DMS153 (cell line): ENCODE results near the gene CENPF.
A peak's percentile ranks its signal among the peaks of the same experiment; 100 is the strongest.
"Not testable (repeated sequence)": the region's sequence is repeated elsewhere in the genome, so short reads cannot be mapped to it uniquely, and the experiment has no call there.

Experiments used
- DNase-seq: peaks from one replicate; lab custom pipeline; 2025; lab: John Stamatoyannopoulos, UW

The CENPF gene

DNA sequence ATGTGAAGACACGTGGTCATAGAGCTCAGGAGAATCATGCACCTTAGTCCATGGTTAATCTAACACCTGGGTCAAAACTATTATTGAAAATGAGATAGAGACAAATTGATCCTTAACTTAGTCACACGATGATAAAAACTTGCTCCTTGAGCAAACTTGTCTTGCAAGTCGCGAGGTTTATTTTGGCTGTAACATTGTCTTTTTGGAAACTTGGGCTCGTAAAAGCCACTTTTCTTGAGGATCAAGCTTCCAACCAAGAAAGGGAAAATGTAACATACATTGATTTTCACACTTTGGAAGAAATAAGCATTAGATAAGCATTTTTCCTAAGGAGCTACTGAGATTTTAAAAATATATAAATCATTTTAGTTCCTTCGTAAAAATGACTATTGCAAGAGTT is 19.9 kb upstream of the CENPF start:
- no peak for DNase-seq

DNA sequence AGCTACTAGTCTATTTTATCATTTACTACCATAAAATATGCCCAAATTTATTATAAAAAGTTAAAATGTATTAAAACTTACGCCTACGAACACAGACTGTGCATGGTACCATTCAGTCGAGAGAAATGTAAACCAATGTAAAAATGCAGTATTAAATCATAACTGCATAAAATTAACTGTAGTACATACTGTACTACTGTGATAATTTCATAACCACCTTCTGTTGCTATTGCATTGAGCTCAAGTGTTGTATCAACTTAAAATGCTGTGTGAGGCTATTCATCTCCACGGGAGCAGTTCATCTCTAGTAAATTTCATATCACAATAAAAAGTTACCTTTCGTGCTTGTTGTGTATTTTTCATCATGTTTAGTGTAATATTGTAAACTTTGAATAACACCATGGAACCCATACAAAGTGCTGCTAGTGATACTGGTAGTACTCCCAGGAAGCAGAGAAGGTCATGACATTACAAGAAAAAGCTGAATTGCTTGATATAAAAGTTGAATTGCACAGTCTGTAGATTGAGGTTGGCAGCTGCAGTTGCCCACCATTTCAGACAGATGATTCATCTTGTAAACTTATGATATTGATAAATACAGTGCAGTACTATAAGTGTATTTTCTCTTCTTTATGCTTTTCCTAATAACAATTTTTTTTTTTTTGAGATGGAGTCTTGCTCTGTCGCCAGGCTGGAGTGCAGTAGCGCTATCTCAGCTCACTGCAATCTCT is 19.0 kb upstream of the CENPF start:
- no peak for DNase-seq

- peak; percentile 8 for DNase-seq
Measured at GRCh38 chr1:214584805-214585766, 17.9 kb upstream of the CENPF start.

DNA sequence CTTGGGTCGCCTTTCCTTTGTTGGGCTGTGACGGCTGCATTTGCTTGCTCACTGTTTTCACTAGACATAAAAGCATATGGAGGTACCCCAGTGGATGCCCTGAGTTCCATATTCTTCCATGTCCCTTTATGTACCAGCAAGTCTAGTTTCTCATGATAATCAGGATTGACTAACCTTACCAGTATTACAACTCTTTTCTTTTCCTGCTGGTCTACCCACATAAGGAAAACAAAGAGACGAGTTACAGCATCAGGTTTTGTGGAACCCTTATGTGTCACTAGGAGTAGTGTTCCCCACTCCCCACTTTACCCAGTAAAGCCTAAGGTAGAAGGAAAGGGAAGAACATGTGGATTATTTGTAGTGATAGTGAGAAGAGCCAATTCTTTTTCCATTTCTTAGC is 16.4 kb upstream of the CENPF start:
- no peak for DNase-seq

- no peak for DNase-seq
Measured at GRCh38 chr1:214587165-214587564, 15.8 kb upstream of the CENPF start.

DNA sequence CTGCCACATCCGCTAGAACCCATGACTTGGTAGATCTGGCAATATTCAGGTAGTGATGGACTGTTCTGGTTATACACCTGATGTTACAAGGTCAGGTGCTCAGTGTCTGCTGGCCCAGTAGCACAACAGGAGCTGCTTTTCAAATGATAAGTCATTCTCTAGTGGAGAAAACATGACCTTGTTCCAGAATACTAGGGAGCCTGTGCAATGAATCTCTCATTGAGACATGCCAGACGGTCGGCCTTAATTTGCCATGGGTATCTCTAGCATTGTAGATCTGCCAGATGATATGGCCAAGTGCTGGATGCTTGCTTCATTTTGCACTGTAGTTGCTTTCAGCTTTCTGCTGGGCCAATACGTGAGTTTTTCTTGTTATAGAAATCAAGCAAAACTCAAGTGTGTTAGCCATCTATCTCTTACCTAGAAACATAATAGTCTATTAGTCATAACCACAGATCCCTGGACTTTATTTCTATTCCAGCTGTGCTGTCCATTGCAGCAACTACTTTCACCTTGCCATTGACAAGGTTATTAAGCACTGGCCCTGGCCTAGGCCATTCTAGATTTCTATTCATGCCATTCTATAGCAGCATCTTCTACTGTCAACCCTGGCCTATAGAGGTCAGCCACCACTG is 13.9 kb upstream of the CENPF start:
- DNase-seq: no peak

GRCh38 chr1:214590696-214591095 is 12.3 kb upstream of the CENPF start:
- DNase-seq: no peak

DNA sequence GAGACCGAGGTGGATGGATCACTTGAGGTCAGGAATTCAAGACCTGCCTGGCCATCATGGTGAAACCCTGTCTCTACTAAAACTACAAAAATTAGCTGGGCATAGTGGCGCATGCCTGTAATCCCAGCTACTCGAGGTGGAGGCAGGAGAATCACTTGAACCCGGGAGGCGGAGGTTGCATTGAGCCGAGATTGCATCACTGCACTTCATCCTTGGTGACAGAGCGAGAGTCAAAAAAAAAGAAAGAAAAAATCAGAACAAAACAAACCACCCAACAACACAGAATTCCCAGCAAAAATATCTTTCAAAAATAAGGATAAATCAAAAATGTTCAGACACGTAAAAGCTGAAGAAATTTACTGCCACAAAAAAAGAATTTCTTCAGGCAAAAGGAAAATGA is 11.1 kb upstream of the CENPF start:
- DNase-seq: not testable (repeated sequence)

GRCh38 chr1:214593158-214593557 is 9.8 kb upstream of the CENPF start:
- no peak for DNase-seq

DNA sequence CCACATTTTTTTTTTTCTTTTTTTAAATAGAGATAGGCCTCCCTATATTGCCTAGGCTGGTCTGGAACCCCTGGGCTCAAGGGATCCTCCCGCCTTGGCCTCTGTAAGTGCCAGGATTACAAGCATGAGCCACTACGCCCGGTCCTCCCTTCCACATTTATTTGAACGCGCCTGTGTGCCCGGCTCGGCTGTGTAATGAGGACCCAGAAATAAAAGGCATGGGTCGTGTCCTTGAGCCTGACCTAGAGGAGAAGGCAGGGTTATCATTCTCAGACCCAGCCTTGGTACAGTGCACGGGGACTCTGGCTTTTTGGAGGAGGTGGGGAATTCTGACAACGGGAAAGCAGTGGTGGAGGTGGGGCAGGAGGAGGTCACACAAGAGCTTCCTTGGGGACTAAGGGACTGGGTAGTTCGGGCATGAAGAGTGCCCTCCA is 841 bp downstream of the CENPF start:
- DNase-seq: no peak

DNA sequence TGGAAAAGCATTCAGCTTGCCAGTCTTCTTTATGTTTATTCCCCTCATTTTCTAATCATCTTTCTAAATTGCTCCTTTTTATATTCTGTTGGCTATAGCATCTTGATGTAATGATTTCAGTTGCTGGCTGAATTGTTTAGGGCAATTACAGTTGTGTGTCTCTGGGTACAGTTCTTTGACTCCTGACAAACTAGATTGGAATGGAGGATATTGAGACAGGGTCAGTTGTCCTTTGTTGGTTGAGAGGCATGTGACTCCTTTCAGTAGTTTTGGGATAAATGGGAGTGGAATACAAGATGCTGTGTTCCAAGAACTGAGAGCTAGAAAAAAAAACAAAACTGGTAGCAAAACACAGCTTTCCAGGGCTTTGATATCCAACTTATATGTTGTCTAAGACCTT is 1.5 kb downstream of the CENPF start:
- no peak for DNase-seq

GRCh38 chr1:214605484-214605883 is 2.5 kb downstream of the CENPF start:
- not testable (repeated sequence) for DNase-seq

DNA sequence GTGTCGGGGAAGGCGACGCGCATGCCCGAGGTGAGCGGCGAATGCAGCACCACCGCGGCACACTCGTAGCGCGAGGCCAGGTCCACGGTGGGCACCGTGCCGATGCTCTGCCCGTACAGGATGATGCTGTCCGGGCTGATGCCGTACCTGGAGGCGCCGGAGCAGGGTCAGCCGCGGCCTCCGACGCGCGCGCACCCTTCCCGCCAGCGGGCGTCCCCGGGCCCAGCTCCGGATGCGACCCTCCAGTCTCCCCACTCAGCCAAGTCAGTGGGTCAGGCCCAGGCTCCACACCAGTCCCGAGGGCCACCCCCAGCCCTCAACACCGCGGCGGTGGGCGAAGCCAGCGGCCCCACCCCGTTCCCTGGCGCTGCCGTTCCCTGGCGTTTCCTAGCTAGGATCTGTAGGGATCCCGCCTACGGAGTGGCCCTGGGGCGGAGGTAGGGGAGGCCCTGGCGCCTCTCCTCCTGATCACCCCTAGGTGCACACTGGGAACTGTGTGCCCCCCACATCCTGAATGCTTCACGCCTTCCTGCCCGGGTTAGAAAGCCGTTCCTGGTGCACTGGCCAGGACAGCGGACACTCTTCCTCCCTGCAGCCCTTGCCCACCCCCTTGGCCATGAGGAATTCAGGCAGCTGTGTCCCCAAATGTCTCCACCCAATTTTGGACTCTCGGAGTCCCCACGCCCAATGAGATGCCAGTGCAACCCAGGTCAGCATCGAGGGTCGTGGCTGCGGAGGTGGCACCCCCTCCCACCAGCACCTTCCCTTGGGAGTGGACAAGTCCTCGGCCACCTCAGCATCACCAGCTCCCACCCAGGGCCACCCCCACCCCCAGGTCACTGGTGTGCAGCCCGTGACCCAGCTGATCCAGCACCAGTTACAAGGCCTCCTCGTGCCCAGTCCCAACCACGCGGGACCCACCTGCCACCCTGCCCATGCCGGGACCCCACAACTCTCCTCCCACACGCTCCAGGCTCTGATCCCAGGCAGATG is 3.2 kb downstream of the CENPF start:
- not testable (repeated sequence) for DNase-seq

- DNase-seq: not testable (repeated sequence)
Measured at GRCh38 chr1:214607492-214608215, 4.7 kb downstream of the CENPF start.

DNA sequence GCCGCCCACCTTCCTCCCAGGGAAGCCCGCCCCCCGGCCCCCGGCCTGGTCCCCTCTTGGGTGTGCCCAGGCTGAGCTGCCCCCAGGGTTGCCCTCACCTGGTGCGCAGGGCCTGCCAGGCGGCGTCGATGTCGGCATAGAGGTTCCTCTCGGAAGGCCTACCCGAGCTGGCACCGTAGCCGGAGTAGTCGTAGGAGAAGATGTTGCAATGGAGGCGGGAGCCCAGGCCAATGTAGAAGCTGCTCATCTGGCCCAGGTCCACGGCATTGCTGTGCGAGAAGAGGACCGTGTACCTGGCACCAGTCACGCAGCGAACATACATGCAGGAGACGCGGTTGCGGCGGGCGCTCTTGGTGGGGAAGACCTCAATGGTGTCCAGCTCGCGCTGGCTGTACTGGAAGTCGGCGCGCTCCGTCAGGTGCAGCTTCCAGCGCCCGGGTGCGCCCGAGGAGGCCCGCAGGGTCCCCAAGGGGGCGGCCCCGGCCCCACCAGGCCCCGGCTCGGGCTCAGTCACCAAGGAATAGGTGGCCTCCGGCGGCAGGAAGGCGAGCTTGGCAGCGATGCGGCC is 5.3 kb downstream of the CENPF start:
- not testable (repeated sequence) for DNase-seq

DNA sequence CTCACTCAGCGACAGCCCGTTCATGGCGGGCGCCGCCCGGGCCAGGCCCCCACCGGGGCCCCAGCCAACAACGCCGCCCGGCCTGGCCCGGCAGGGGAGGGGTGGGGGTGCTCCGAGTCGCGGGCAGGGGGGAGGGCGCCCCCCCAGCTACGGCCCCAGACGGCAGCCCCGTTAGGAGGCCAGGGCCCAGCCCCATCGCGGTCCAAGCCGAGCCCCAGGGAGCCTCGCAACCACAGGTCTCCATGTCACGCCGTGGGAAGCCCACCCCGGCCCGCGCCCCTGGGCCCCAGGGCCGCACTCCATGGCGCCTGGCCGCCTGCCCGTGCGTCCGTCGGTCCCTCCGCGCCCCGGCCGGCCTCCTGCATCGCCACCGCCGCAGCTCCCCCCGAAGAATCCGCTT is 5.8 kb downstream of the CENPF start:
- not testable (repeated sequence) for DNase-seq

DNA sequence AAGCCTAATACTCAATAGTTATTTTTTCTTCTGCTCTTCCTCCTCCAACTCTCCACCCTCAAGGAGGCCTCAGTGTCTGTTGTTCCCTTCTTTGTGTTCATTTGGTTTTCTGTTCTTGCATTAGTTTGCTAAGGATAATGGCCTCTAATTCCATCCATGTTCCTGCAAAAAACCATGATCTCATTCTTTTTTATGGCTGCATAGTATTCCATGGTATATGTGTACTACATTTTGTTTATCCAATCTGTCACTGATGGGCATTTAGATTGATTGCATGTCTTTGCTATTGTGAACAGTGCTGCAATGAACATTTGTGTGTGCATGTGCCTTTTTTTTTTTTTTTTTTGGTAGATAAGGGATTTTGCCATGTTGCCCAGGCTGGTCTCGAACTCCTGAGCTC is 6.7 kb downstream of the CENPF start:
- DNase-seq: no peak

- not testable (repeated sequence) for DNase-seq
Measured at GRCh38 chr1:214610136-214610535, 7.1 kb downstream of the CENPF start.

DNA sequence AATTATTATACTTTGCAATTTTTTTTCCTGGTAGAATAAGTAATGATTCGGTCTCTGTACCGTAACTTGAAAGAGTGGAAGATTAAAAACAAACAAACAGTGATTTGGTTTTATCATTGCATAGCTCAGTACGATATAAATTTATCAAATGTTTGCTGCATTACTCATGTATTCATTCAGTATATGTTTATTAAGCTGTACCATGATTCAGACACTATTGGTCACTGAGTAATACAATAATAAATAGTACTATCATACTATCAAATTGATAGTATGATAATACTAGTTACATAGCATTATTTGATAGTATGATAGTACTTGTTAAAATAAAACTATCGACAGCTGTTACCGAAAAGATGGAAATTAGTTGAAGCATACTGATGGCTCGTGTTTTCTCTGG is 12.1 kb downstream of the CENPF start:
- no peak for DNase-seq

DNA sequence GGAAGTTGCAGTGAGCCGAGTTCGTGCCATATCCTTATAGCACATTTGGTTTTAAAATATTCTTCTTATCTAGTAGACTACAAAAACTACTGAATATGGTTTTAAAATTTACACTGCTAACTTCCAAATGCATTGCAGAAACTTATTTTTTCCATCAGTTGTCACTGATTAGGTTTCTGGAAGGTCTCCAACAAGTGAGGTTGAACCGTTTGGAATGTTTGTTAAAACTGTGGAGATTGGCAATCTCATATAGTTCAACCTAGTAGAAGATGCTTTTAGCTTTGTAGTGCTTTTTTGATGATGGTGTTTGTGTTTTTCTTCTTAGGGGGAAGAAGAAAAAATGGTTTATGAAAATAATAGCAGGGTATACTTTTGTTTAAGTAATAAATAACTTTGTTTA is 12.9 kb downstream of the CENPF start:
- no peak for DNase-seq
